PC-9 (cell line): ENCODE data around the gene PBX1.

Source experiments
- CTCF ChIP-seq: fragments of 200-600 bp; sonication (generic); conservative IDR thresholded peaks from 2 replicates; pipeline ENCODE4 v1.6.1; 2017; ENCODE audit warnings: mixed run types, antibody characterized with exemption, mild to moderate bottlenecking, moderate library complexity
- EZH2 ChIP-seq: fragments of 200-600 bp; sonication (generic); IDR thresholded peaks from 2 replicates; pipeline ENCODE4 v1.8.0; 2017; ENCODE audit warnings: antibody characterized with exemption, low read depth

- TF ChIP-seq CTCF: no peak
- TF ChIP-seq EZH2: no peak
Observed at GRCh38 chr1:164792410-164793004, 233.5 kb downstream of the PBX1 start.
